Breast epithelium (tissue), 3 donors: Measurements from ENCODE around the gene RASAL1.

Source experiments
- POLR2A ChIP-seq: fragments of 450-650 bp; IDR thresholded peaks from one replicate; pipeline ENCODE4 v1.6.1; 2016; ENCODE audit warnings: antibody characterized with exemption, mild to moderate bottlenecking, moderate library complexity
- POLR2AphosphoS5 ChIP-seq, 3 donors: sonication (generic); formaldehyde crosslinking; IDR thresholded peaks; one replicate each; pipeline ENCODE4 v1.6.1; 2017; ENCODE audit warnings: antibody characterized with exemption in 3 of 3
- TF ChIP-seq, protein P1 (sequence below), 3 donors: fragments of 450-650 bp; IDR thresholded peaks; one replicate each; pipeline ENCODE4 v1.5.1; 2016 to 2017; ENCODE audit warnings: antibody characterized with exemption in 3 of 3, mild to moderate bottlenecking in 3 of 3, moderate library complexity in 3 of 3

DNA sequence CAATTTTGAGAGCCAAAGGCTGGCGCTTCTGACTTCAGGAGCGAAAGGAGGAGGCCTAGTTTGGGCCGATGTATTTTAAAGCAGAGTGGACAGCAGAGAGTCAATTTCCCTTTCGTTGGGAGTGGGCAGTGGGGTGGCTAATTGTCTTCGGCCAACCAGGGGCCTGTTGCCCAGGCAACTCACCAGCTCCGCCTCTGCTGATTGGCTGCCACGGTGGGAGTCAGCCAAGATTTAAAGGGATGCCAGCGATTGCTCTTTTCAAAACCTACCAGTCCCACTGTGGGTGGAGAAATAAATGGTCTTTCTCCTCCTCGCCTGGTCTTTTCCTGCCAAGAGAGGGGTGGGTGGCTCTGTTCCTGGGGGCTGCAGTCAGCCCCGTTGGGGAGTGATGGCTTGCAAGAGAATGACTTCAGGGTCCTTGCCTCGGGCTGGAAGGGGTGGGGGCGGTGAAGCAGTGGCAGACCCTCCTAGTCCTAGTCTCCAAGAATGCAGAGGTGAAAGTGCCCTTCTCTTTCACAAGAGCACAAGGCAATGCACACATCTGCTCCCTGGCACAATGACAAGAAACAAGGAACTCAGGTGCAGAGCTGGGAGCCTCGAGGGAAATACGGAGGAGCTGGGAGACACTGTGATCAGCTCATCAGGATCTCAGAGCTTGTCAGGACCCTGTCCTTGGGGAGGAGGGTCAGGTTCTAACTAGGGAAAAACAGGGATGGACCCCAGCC, 37.7 kb downstream of the RASAL1 start:
- TF ChIP-seq POLR2A, result no peak
- TF ChIP-seq, protein P1, sequence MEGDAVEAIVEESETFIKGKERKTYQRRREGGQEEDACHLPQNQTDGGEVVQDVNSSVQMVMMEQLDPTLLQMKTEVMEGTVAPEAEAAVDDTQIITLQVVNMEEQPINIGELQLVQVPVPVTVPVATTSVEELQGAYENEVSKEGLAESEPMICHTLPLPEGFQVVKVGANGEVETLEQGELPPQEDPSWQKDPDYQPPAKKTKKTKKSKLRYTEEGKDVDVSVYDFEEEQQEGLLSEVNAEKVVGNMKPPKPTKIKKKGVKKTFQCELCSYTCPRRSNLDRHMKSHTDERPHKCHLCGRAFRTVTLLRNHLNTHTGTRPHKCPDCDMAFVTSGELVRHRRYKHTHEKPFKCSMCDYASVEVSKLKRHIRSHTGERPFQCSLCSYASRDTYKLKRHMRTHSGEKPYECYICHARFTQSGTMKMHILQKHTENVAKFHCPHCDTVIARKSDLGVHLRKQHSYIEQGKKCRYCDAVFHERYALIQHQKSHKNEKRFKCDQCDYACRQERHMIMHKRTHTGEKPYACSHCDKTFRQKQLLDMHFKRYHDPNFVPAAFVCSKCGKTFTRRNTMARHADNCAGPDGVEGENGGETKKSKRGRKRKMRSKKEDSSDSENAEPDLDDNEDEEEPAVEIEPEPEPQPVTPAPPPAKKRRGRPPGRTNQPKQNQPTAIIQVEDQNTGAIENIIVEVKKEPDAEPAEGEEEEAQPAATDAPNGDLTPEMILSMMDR (IDR thresholded peaks at IDR 0.05), result no peak
- no peak for TF ChIP-seq POLR2AphosphoS5 (IDR thresholded peaks at IDR 0.05)
